Myocyte (in vitro differentiated cells): ENCODE data around the gene PTBP1. TPM values are rescaled to one million over a fixed set of nuclear protein-coding genes. Genes with fewer than 3 reads are reported as not detected.
A peak's percentile ranks its signal among the peaks of the same experiment; 100 is the strongest.

Experiments
- DNase-seq: peaks from one replicate; pipeline ENCODE4 v3.0.0-alpha.2; 2012; ENCODE audit warnings: low read depth
- polyA plus RNA-seq: library from polyadenylated mRNA; unstranded; fragments of >200 nt; gene quantifications from one replicate; pipeline ENCODE4 v1.2.1, GENCODE V29; 2012; ENCODE audit warnings: missing spikeins
- total RNA-seq: library from RNA; depleted of rRNA; stranded (reverse); fragments of >200 nt; gene quantifications from 2 replicates; pipeline ENCODE4 v1.2.3, GENCODE V29; 2014

The PTBP1 gene
- 89.0 and 105 TPM in 2 replicates for total RNA-seq
- 354 TPM for polyA plus RNA-seq

DNA sequence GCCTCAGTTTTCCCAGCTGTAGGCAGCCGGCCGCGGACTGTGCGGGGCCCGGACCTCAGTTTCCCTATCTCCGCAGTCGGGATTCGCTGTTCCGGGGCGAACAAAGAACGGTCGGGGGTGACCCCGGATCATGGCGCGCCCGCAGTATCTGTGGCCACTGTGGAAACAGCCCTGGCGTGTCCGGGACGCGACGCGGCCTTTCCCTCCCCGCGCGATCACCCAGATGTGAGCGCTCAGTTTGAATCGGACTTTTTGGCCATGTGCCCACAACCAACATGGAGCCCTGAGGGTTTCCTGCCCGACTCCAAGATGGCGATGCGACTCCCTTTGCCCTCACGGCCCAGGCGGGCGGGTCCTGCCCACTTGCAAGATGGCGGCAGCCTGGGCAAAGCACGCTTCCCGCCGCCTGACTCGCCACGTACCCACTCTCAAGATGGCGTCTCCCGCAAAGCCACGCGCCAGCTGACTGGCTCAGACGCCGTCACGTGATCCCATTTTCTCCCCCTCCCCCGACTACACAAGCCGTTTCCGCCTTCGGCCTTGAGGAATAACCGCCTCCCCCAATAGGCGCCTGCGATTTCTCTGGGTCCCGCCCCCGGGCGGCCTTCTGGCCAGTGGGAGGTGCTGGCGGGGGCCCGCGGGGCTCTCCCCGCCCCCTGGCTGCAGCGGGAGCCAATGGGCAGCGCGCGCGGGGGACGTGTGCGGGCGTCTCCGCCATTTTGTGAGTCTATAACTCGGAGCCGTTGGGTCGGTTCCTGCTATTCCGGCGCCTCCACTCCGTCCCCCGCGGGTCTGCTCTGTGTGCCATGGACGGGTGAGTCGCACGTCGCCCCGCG lies at the start of gene PTBP1:
Gene PTBP1, plus strand, starts transcription at position 761 of the 836 bp plus-strand sequence. Its CDS starts 46 bp downstream, at position 807.
- DNase-seq = peak; percentile 100

DNA sequence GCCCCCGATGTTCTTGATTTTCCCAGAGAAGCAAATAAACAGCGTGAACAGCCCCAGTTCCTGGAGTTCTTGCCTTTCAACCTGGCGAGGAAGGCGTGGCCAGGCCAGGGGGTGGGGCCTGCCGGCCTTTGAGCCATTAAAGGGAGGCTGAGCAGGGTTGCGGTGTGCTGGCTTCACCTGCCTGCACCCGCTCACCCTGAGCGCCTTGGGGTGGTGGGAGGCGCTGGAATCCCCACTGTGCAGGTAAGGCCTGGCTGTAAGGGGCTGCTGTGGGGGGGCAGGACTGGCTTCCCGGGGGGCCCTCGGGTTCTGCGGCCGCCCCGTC lies 49.0 kb upstream of the PTBP1 start:
- no peak for DNase-seq

DNA sequence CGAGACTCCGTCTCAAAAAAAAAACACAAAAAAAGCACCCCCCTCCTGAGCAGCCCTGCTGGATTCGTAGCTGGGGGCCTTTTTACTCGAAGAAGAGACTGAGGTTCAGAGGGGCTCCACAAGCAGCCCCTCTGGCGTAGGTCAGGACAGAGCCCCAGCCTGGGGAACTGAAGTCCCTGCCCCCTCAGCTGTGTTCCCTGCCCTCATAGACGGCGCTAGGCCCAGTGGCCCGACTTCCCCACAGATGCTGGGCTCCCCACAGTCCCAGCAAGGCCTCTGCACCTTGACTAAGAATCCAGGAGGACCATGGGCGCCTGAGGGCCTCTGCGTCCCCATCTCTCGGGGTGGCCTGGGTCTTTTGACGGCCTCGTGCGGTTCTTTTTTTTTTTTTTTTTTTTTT lies 47.4 kb upstream of the PTBP1 start:
- DNase-seq = no peak

DNA sequence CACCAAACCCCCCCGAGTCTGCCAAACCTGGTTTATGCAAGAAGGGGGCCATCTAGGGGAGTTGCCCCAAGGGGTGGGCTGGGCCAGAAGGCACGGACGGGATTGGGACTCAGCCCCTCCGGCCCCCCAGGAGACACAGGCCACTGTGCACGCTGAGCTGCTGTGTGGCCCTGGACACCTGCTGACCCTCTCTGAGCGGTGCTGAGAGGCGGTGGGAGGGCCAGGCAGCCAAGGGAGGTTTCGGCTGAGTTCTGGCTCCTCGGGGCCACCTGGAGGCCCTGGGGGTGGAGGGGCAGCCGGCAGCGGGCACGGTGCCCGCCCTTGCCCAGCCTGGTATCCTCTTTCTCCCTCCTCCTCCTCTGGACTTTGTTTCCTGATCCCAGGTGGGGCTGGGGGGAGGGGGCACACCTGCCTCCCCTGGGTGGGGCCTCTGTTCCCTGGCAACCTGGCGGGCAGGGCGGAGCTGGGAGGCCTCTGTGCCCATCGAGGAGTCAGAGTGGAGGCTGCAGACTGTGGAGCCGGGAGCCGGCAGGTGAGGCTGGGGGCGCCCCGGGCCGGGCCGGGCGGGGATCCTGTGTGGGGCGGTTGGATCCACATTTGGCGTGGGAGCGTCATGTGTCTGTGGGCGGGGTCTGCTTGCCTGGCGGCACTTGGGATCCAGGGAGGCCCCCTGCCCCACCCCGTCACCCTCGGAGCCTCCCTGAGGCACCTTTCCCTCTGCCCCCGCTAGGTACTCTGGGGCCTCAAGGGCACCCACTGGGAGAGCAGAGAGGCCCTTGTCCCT lies 46.4 kb upstream of the PTBP1 start, which contains the start of gene MISP:
Gene MISP, plus strand, starts transcription at position 473 of the 784 bp plus-strand sequence. CDS start 5,835 bp downstream, outside the sequence.
- DNase-seq = peak; percentile 32

DNA sequence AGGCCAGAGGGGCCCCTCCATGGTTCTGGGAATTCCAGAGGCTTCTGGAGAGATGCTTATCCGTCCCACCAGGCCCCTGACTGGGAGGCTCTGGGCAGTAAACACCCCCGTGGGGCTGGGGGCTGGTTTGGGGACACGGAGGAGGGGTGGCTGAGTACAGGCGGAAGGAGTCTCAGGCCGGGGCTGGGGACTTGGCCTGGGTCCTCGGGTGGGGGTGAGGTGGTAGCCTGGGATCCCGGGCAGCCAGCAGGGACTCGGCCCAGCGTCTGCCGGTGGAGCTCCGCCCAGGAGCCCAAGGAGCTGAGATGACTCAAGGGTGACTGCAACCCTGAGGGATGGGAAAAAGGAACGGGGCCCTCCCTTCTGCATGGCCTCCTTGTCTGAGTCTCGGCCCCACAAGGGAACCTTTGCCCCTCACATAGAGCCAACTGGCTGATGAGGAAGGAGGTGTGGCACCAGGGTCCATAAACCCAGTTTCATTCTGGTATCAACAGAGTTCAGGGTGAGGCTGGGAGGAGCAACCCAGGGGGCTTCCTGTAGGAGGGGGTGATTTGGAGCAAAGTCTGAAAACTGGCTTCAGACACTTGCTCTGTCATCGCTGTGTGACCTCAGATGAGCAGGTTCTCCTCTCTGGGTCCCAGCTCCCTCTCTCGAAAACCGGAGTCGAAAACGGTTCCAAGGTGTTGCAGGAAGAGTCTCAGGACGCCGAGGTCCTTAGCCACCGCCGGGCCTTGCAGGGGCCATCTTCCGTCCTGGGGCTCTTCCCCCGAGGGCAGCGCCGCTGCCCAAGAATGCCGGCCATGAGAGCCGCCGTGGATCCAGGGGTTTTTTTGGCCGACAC lies 45.5 kb upstream of the PTBP1 start:
- DNase-seq = peak; percentile 89

DNA sequence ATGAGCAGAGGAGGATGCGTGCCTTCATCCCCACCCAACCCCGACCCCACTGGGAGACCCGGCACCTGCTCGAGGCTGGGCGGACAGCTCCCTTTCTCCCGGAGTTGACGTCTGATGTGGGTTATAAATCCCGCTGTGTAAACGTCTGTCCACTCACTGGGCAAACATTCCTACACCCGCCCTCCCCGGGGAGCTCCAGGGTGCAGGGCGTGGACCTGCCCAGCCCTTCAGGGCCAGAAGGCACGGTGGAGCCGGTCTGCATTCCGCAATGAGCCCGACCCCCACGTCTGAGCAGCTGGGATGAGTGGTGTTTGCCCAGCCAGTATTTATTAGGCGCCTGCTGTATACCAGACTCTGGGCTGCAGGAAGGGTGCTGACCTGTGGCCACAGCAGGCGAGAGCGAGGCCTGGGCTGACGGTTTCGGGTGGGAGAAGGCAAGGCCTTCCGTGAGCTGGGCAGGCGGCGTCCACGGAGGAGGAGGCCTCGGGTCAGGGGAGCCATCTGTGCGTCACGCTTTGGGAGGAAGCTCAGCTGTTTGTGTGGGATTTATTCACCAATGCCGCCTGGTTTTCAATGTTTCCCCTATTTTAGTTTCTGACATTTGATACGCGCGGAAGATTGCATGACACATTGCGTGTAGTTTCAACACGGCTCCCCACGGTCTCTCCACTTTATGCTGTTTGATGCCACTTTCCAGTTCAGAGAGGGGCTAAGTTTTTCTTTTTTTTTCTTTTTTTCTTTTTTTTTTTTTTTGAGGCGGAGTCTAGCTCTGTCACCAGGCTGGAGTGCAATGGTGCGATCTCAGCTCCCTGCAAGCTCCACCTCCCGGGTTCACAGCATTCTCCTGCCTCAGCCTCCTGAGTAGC lies 44.4 kb upstream of the PTBP1 start:
- DNase-seq = peak; percentile 99

DNA sequence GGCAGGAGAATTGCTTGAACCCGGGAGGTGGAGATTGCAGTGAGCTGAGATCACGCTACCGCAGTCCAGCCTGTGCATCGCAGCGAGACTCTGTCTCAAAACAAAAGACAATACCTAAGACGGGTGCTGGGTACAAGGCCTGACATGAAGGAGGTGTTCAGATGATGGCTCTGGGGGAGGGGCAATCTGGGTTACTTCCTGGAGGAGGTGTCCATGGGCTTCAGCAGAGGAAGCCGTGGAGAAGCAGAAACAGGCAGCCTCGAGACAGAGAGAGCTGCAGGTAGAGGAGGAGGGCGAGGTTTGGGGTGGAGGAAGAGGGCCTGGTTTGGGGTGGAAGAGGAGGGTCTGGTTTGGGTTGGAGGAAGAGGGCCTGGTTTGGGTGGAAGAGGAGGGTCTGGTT lies 42.7 kb upstream of the PTBP1 start:
- DNase-seq = no peak

DNA sequence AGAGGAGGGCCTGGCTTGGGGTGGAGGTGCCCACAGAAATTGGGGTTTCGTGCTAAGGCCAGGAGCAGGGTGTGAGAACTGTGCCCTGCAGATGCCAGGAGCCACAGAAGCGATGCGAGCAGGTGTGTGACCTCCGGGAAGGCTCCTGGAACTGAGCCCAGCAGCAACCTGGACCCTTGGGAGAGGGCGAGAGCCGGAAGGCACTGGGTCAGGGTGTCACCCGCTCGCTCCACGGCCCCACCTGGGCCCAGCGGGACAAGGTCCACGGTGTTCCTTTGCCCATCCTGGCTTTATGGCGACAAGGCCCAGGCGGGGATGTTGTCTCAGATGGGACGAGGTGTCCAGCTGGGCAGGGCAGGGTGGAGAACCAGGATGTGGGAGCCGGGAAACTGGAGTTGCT lies 42.2 kb upstream of the PTBP1 start:
- no peak for DNase-seq

DNA sequence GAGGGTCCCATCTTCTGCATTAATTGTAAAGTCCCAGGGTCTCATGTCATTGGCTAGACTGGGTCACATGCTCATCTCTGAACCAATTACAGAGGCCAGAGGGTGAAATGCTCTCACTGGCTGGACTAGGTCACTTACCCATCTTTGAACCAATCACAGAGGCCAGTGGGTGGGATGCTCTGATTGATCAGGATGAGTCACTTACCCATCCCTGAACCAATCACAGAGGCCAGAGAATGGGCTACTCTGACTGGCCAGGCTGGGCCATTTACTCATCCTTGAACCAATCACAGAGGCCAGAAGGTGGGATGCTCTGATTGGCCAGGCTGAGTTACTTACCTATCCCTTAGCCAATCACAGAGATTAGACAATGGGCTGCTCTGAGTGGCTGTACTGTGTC lies 41.0 kb upstream of the PTBP1 start:
- peak; percentile 29 for DNase-seq

DNA sequence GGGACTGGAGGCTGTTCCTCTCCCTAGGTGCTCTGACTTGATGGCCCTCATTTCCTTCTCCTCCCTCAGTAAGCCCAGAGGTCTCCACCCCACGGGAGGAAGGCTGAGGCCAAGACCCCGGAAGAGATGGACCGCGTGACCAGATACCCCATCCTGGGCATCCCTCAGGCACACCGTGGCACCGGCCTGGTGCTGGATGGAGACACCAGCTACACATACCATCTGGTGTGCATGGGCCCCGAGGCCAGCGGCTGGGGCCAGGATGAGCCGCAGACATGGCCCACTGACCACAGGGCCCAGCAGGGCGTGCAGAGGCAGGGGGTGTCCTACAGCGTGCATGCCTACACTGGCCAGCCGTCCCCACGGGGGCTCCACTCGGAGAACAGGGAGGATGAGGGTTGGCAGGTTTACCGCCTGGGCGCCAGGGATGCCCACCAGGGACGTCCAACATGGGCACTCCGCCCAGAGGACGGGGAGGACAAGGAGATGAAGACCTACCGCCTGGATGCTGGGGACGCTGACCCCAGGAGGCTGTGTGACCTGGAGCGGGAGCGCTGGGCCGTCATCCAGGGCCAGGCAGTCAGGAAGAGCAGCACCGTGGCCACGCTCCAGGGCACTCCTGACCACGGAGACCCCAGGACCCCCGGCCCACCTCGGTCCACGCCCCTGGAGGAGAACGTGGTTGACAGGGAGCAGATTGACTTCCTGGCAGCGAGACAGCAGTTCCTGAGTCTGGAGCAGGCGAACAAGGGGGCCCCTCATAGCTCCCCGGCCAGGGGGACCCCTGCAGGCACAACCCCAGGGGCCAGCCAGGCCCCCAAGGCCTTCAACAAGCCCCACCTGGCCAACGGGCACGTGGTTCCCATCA lies 40.2 kb upstream of the PTBP1 start:
- DNase-seq = no peak

DNA sequence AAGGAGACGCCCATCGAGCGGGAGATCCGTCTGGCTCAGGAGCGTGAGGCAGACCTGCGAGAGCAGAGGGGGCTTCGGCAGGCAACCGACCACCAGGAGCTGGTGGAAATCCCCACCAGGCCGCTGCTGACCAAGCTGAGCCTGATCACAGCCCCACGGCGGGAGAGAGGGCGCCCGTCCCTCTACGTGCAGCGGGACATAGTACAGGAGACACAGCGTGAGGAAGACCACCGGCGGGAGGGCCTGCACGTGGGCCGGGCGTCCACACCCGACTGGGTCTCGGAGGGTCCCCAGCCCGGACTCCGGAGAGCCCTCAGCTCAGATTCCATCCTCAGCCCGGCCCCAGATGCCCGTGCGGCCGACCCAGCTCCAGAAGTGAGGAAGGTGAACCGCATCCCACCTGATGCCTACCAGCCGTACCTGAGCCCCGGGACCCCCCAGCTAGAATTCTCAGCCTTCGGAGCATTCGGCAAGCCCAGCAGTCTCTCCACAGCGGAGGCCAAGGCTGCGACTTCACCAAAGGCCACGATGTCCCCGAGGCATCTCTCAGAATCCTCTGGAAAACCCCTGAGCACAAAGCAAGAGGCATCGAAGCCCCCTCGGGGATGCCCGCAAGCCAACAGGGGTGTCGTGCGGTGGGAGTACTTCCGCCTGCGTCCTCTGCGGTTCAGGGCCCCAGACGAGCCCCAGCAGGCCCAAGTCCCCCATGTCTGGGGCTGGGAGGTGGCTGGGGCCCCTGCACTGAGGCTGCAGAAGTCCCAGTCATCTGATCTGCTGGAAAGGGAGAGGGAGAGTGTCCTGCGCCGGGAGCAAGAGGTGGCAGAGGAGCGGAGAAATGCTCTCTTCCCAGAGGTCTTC lies 39.2 kb upstream of the PTBP1 start:
- no peak for DNase-seq

DNA sequence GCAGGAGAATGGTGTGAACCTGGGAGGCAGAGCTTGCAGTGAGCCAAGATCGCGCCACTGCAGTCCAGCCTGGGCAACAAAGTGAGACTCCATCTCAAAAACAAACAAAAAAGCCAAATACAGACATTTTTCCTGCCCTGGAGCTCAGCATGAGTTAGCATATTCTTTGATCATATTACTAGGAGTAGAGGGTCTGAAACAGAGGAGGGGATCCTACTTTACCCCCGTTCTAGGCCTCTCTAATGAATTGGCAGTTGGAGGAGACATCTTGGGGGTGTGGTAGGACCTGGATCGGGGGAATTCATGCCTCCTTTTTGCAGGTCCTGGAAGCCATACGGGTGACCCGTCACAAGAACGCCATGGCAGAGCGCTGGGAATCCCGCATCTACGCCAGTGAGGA lies 34.1 kb upstream of the PTBP1 start:
- DNase-seq = no peak

DNA sequence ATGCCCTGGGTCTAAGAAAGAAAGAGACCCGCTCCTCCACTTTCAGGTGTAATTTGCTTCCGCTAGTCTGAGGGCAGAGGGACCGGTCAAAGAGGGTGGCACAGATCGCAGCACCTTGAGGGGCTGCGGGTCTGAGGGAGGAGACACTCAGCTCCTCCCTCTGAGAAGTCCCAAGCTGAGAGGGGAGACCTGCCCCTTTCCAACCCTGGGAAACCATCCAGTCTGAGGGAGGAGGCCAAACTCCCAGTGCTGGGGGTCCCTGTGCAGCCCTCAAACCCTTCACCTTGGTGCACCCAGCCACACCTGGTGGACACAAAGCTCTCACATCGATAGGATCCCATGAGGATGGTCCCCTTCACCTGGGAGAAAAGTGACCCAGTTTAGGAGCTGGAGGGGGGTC lies 33.4 kb upstream of the PTBP1 start:
- no peak for DNase-seq

DNA sequence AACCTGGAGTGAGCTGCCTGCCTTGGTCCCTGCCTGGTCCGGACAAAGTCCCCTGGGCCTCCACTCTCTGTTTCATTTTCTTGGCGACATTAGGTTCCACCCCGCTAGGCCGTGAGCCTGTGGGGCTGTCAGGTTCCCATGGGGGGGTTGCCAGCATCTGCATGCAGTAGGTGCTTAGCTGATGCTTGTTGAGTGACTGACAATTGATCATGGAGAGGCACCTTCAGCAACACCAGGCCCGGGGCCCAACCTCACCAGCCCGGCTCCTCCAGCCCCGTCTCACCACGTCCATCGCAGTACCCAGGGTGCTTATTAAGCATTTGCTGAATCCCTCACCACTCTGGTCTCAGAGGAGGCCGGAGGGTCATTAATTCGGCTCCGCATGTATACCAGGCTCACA lies 33.0 kb upstream of the PTBP1 start:
- DNase-seq = no peak

DNA sequence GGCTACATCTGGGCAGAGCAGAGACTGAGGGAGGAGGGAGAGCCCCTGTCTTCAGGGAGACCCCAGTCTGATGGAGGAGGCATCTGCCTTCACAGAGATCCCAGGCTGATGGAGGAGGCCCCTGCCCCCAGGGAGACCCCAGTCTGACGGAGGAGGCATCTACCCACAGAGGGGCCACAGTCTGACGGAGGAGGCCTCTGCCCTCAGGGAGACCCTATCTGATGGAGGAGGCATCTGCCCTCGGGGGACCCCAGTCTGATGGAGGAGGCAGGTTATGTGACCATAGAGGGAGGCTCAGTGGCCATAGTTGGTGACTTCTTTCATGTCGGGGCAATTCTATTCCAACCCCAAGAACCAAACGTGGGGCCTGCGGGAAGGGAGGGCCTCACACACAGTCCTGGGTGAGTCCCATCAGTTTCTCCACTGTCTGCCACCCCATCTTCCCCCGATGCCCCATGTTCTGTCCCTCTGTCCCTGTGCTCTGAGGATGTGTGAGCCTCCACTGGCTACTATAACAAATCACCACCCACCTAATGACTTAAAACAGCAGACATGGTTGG lies 32.0 kb upstream of the PTBP1 start:
- DNase-seq = no peak

DNA sequence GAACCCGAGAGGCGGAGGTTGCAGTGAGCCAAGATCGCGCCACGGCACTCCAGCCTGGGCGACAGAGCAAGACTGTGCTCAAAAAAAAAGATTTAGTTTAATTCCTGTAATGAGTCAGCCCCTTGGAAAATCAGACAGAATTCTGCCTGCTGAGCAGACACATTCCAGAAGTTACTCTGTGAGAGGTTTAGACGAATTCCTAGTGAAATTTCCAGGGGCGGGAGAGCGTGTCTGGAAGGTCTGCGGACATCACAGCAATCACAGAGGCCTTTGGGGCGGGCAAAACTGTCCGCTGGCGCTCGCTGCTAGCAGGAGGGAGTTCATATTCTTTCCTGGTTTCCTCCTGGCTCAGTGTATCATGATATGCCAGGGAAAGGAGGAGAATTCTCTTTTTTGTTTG lies 28.8 kb upstream of the PTBP1 start:
- peak; percentile 78 for DNase-seq

DNA sequence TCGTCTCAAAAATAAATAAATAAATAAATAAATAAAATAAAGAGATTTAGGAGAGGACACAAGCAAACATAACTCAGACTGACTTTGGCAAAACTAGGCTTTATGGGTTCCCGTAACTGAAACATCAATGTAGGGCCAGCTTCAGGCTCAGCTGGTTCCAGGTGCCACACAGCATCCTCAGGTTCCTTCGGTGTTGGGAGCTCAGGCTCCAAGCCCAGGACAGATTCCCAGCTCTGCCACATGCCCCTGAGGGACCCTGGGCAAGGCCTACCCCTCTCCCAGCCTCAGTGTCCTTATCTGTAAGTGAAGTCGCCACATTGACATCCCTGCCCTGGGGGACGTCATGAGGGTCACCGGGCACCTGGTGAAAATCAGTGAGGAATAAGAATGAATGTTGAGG lies 27.6 kb upstream of the PTBP1 start:
- no peak for DNase-seq

DNA sequence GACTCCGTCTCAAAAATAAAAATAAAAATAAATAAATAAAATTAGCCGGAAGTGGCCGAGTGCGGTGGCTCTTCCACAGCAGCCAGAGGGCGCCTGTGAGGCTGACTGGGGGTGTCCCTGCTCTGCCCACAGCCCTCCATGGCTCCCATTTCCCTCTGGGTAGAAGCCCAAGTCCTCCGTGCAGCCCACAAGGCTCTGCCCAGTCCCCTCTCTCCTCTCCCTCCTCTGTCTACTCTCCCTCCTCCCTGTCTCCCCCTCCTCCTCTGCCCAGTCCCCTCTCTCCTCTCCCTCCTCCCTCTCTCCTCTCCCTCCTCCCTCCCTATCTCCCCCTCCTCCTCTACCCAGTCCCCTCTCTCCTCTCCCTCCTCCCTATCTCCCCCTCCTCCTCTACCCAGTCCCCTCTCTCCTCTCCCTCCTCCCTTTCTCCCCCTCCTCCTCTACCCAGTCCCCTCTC lies 25.9 kb upstream of the PTBP1 start:
- DNase-seq = peak; percentile 46
